HepG2 (cell line): ENCODE data around the gene RPS6KA5. TPM values are rescaled to one million over a fixed set of nuclear protein-coding genes. Genes with fewer than 3 reads are reported as not detected.

Experiments used
- GATAD2A ChIP-seq: IDR thresholded peaks from 2 replicates; pipeline ENCODE4 v1.6.1; 2016
- NR3C1 ChIP-seq: sonication (generic); formaldehyde crosslinking; IDR thresholded peaks from 2 replicates; pipeline ENCODE4 v1.4.0; 2020; ENCODE audit warnings: missing genetic modification reagents
- REST ChIP-seq, 2 experiments: IDR thresholded peaks; 2 replicates each; pipeline ENCODE4 v1.6.1; 2011 to 2012; ENCODE audit warnings: low read length in 2 of 2, borderline replicate concordance in 1 of 2, low read depth in 1 of 2, mild to moderate bottlenecking in 1 of 2, moderate library complexity in 1 of 2
- RNF2 ChIP-seq: fragments of 450-650 bp; conservative IDR thresholded peaks from 2 replicates; pipeline ENCODE4 v1.6.1; 2016; ENCODE audit warnings: low read depth
- SMARCC2 ChIP-seq: fragments of 450-650 bp; IDR thresholded peaks from 2 replicates; pipeline ENCODE4 v1.6.1; 2017; ENCODE audit warnings: antibody characterized with exemption, mild to moderate bottlenecking
- SNAPC2 ChIP-seq: sonication (generic); formaldehyde crosslinking; IDR thresholded peaks from 2 replicates; pipeline ENCODE4 v1.8.1; 2022; ENCODE audit warnings: mild to moderate bottlenecking, missing genetic modification reagents
- ZNF337 ChIP-seq: sonication (generic); formaldehyde crosslinking; IDR thresholded peaks from 2 replicates; pipeline ENCODE4 v1.5.1; 2020; ENCODE audit warnings: missing genetic modification reagents, low read depth, mild to moderate bottlenecking, borderline replicate concordance
- ZNF557 ChIP-seq: sonication (generic); formaldehyde crosslinking; IDR thresholded peaks from 2 replicates; pipeline ENCODE4 v1.4.0; 2020; ENCODE audit warnings: missing genetic modification reagents
- ZNF749 ChIP-seq: sonication (generic); formaldehyde crosslinking; IDR thresholded peaks from 2 replicates; pipeline ENCODE4 v1.8.0; 2022; ENCODE audit warnings: mild to moderate bottlenecking, missing genetic modification reagents, moderate library complexity, borderline replicate concordance
- ZNF773 ChIP-seq: sonication (generic); formaldehyde crosslinking; IDR thresholded peaks from 2 replicates; pipeline ENCODE4 v1.4.0; 2020; ENCODE audit warnings: missing genetic modification reagents, borderline replicate concordance
- ZXDC ChIP-seq: sonication (generic); formaldehyde crosslinking; IDR thresholded peaks from 2 replicates; pipeline ENCODE4 v1.5.0; 2020; ENCODE audit warnings: mild to moderate bottlenecking, missing genetic modification reagents
- polyA plus RNA-seq, 8 experiments: library from polyadenylated mRNA; depleted of rRNA in 3 of 8; stranded (reverse) in 7 of 8; unstranded in 1 of 8; fragments of >200 nt; fragmentation: Illumina TruSeq in 4 of 8; extraction: Trizol in 4 of 8; gene quantifications; 2 replicates each; pipeline versions ENCODE4 v1.2.1 to v1.2.3, GENCODE V29; 2011 to 2016; ENCODE audit warnings: low read depth in 4 of 8, missing spikeins in 1 of 8, mixed read lengths in 1 of 8; ENCODE audit not compliant: insufficient read depth in 1 of 8
- total RNA-seq, 5 experiments: library from RNA; depleted of rRNA; stranded (reverse); fragments of >200 nt; fragmentation: Illumina TruSeq; extraction: Trizol; gene quantifications; 2 replicates each; pipeline ENCODE4 v1.2.3, GENCODE V29; 2016; ENCODE audit warnings: low read depth in 1 of 5

The RPS6KA5 gene
- total and polyA plus RNA-seq, 2 of the 13 experiments (the other 11 are each of a cell fraction or from before 2014, with no cell fraction given), result 0.50 to 0.58 TPM

- TF ChIP-seq ZXDC (CRISPR knock-in tag), result no peak
- TF ChIP-seq RNF2, result no peak
- no peak for TF ChIP-seq ZNF773 (CRISPR knock-in tag)
- no peak for TF ChIP-seq GATAD2A (CRISPR knock-in tag)
- no peak for TF ChIP-seq NR3C1
- no peak for TF ChIP-seq ZNF557
- no peak for TF ChIP-seq SNAPC2 (CRISPR knock-in tag)
- TF ChIP-seq REST (IDR thresholded peaks at IDR 0.05; ENCODE audit: borderline replicate concordance in 1 of 2, low read depth in 1 of 2, low read length in 2 of 2), result no peak
- no peak for TF ChIP-seq ZNF749 (CRISPR knock-in tag)
- no peak for TF ChIP-seq SMARCC2
- no peak for TF ChIP-seq ZNF337 (CRISPR knock-in tag)
- TF ChIP-seq, all 625 proteins: peak for 0
Observed at GRCh38 chr14:90858511-90858910, 201.9 kb downstream of the RPS6KA5 start (continued).
